K562 (cell line): ENCODE data around the gene NARF. TPM values are rescaled to one million over a fixed set of nuclear protein-coding genes. Genes with fewer than 3 reads are reported as not detected.
A peak's percentile ranks its signal among the peaks of the same experiment; 100 is the strongest.

Source experiments
- ATAC-seq: fragments of 200-7000 bp; cut with Tn5 transposase; 3 replicates; pipeline ENCODE4 v1.9.1; 2020; ENCODE audit warnings: moderate library complexity
- BruUV-seq: library from RNA; stranded (reverse); fragments of 400-500 nt; replicated peaks from 2 replicates; lab custom pipeline; 2021; lab: Mats Ljungman, UMichigan
- CTCF ChIA-PET: fragments of 300-600 bp; formaldehyde crosslinking; extraction: SDS; loops from one replicate; lab custom pipeline; 2021; ENCODE audit warnings: low intra/inter-chr PET ratio; lab: Yijun Ruan, JAX
- POLR2A ChIA-PET: fragments of 300-600, 350-650 bp; sonication (Branson Sonifier 250); formaldehyde crosslinking; extraction: SDS; loops from one replicate; lab custom pipeline; 2021; ENCODE audit warnings: antibody characterized with exemption, inconsistent platforms; lab: Yijun Ruan, JAX
- DNase-seq, 4 experiments: peaks; one replicate each; pipeline versions ENCODE4 v3.0.0 to v3.0.0-alpha.2; 2011 to 2018; ENCODE audit warnings: low spot score in 3 of 4, mixed read lengths in 3 of 4; ENCODE audit errors: extremely low read depth in 1 of 4
- FAIRE-seq: peaks from 2 replicates; lab custom pipeline; 2011; peaks lifted over from hg19 to GRCh38; lab: Jason Lieb, UNC
- H2AFZ ChIP-seq: 2 replicates; pipeline ENCODE4 v1.6.0; 2011; ENCODE audit warnings: low read depth, low read length, control low read depth, inconsistent platforms
- H3K27ac ChIP-seq: fragments of 200-600 bp; 3 replicates; pipeline ENCODE4 v1.8.0; 2011; ENCODE audit warnings: low read depth, mild to moderate bottlenecking, control low read depth, inconsistent platforms, low read length, moderate library complexity, mixed read lengths; ENCODE audit errors: extremely low read depth
- H3K27me3 ChIP-seq, 2 experiments: fragments of 300-600 bp in 1 of 2; 2 replicates in 1 of 2; 3 replicates in 1 of 2; pipeline versions ENCODE4 v1.6.0 to v1.8.0; 2011; ENCODE audit warnings: inconsistent platforms in 2 of 2, low read length in 2 of 2, mild to moderate bottlenecking in 1 of 2, mixed read lengths in 1 of 2, moderate library complexity in 1 of 2; ENCODE audit not compliant: control insufficient read depth in 2 of 2, insufficient read depth in 2 of 2
- H3K36me3 ChIP-seq: fragments of 300-600 bp; 3 replicates; pipeline ENCODE4 v1.8.0; 2011; ENCODE audit warnings: mild to moderate bottlenecking, low read length, inconsistent platforms; ENCODE audit not compliant: control insufficient read depth, insufficient read depth
- H3K4me1 ChIP-seq, 2 experiments: fragments of 200-600 bp in 1 of 2; replicated peaks in 1 of 2; 2 replicates in 1 of 2; 3 replicates in 1 of 2; pipeline versions ENCODE4 v1.5.1 to v1.8.0; 2011; ENCODE audit warnings: inconsistent platforms in 2 of 2, low read length in 2 of 2, mild to moderate bottlenecking in 1 of 2, mixed read lengths in 1 of 2, moderate library complexity in 1 of 2; ENCODE audit not compliant: control insufficient read depth in 2 of 2, insufficient read depth in 2 of 2
- H3K4me2 ChIP-seq: 2 replicates; pipeline ENCODE4 v1.6.1; 2011; ENCODE audit warnings: low read length, control low read depth, inconsistent platforms, mixed read lengths; ENCODE audit not compliant: insufficient read depth
- H3K4me3 ChIP-seq: fragments of 200-600 bp; sonication (generic), shearing (Covaris generic); 2 replicates; pipeline ENCODE4 v1.5.1; 2016; ENCODE audit warnings: control low read depth, inconsistent platforms
- H3K79me2 ChIP-seq: fragments of 200-600 bp; 3 replicates; pipeline ENCODE4 v1.8.0; 2011; ENCODE audit warnings: low read length, inconsistent platforms; ENCODE audit not compliant: control insufficient read depth, insufficient read depth
- H3K9ac ChIP-seq, 2 experiments: 2 replicates each; pipeline versions ENCODE4 v1.6.0 to v1.6.1; 2011; ENCODE audit warnings: low read depth in 2 of 2, low read length in 2 of 2, control low read depth in 1 of 2, inconsistent platforms in 1 of 2, mild to moderate bottlenecking in 1 of 2, mixed read lengths in 1 of 2; ENCODE audit not compliant: insufficient read depth in 1 of 2
- H3K9me1 ChIP-seq: one replicate; pipeline ENCODE4 v1.6.0; 2011; ENCODE audit warnings: inconsistent platforms, mild to moderate bottlenecking, low read length, moderate library complexity; ENCODE audit not compliant: control insufficient read depth, insufficient read depth
- H3K9me3 ChIP-seq: replicated peaks from 2 replicates; pipeline ENCODE4 v1.5.1; 2011; ENCODE audit warnings: low read depth, low read length, inconsistent platforms; ENCODE audit not compliant: control insufficient read depth, insufficient read depth
- H4K20me1 ChIP-seq: replicated peaks from 2 replicates; pipeline ENCODE4 v1.6.1; 2011; ENCODE audit warnings: low read length, inconsistent platforms, mixed read lengths; ENCODE audit not compliant: control insufficient read depth, insufficient read depth
- ATF2 ChIP-seq: sonication (generic); formaldehyde crosslinking; IDR thresholded peaks from 2 replicates; pipeline ENCODE4 v1.8.1; 2022; ENCODE audit warnings: missing genetic modification reagents
- BDP1 ChIP-seq: IDR thresholded peaks from 3 replicates; pipeline ENCODE4 v1.6.1; 2011; ENCODE audit not compliant: insufficient read length, insufficient read depth
- BRF2 ChIP-seq: IDR thresholded peaks from 3 replicates; pipeline ENCODE4 v1.6.1; 2011; ENCODE audit warnings: borderline replicate concordance, mild to moderate bottlenecking; ENCODE audit not compliant: insufficient read length, insufficient read depth
- CBX3 ChIP-seq, 2 experiments: IDR thresholded peaks; 1 replicate in 1 of 2; 2 replicates in 1 of 2; pipeline ENCODE4 v1.6.1; 2012; ENCODE audit warnings: inconsistent platforms in 2 of 2, low read length in 2 of 2, borderline replicate concordance in 1 of 2, control low read depth in 1 of 2
- FIP1L1 ChIP-seq: fragments of 200-400 bp; formaldehyde crosslinking; IDR thresholded peaks from 2 replicates; pipeline ENCODE4 v1.6.1; 2018; ENCODE audit warnings: mild to moderate bottlenecking, low read depth, low read length; ENCODE audit not compliant: poor library complexity, severe bottlenecking
- FOXJ2 ChIP-seq: fragments of 200-800 bp; sonication (Bioruptor generic); IDR thresholded peaks from 2 replicates; pipeline ENCODE4 v1.6.1; 2016; ENCODE audit warnings: missing genetic modification characterization, missing compliant biosample characterization
- KLF13 ChIP-seq: fragments of 450-650 bp; IDR thresholded peaks from 2 replicates; pipeline ENCODE4 v1.6.1; 2016; ENCODE audit warnings: missing genetic modification characterization, low read depth, mild to moderate bottlenecking, missing compliant biosample characterization, moderate library complexity, borderline replicate concordance
- MXI1 ChIP-seq: IDR thresholded peaks from 2 replicates; pipeline ENCODE4 v1.6.1; 2011; ENCODE audit warnings: low read depth, mild to moderate bottlenecking, improper control_type of control experiment, low read length
- NFE2 ChIP-seq: IDR thresholded peaks from 2 replicates; pipeline ENCODE4 v1.6.1; 2014; ENCODE audit warnings: antibody characterized with exemption, low read depth
- NR4A1 ChIP-seq, 2 experiments: fragments of 250-450 bp in 1 of 2; fragments of 450-650 bp in 1 of 2; sonication (Bioruptor Pico) in 1 of 2; IDR thresholded peaks; 2 replicates each; pipeline versions ENCODE4 v1.4.0 to v1.6.1; 2016 to 2020; ENCODE audit warnings: mild to moderate bottlenecking in 2 of 2, missing compliant biosample characterization in 1 of 2, missing genetic modification characterization in 1 of 2, moderate library complexity in 1 of 2
- PTBP1 ChIP-seq: fragments of 200-400 bp; formaldehyde crosslinking; IDR thresholded peaks from 2 replicates; pipeline ENCODE4 v1.6.1; 2017; ENCODE audit warnings: low read depth, low read length
- SAP30 ChIP-seq: fragments of 200-600 bp; sonication (generic); IDR thresholded peaks from 2 replicates; pipeline ENCODE4 v1.6.1; 2012; ENCODE audit warnings: borderline replicate concordance, low read depth, mild to moderate bottlenecking, moderate library complexity, low read length, control low read depth, inconsistent platforms; ENCODE audit not compliant: insufficient read depth, poor library complexity, severe bottlenecking
- VEZF1 ChIP-seq: fragments of 200-800 bp; sonication (Bioruptor generic); IDR thresholded peaks from 2 replicates; pipeline ENCODE4 v1.6.1; 2017; ENCODE audit warnings: missing genetic modification characterization, missing compliant biosample characterization
- XRCC4 ChIP-seq: IDR thresholded peaks from one replicate; pipeline ENCODE4 v1.6.1; 2011; ENCODE audit not compliant: insufficient read depth, insufficient read length; ENCODE audit errors: extremely low read depth
- YBX1 ChIP-seq: fragments of 450-650 bp; IDR thresholded peaks from 2 replicates; pipeline ENCODE4 v1.7.1; 2016; ENCODE audit warnings: mild to moderate bottlenecking
- ZFP1 ChIP-seq: fragments of 450-650 bp; formaldehyde crosslinking; IDR thresholded peaks from 2 replicates; pipeline ENCODE4 v1.4.0; 2020; ENCODE audit warnings: mild to moderate bottlenecking, mixed read lengths
- ZNF224 ChIP-seq: sonication (generic); formaldehyde crosslinking; IDR thresholded peaks from 2 replicates; pipeline ENCODE4 v1.8.0; 2022; ENCODE audit warnings: mild to moderate bottlenecking, missing genetic modification reagents
- WGBS: fragments of 100-300 bp; shearing (Covaris generic); methylation state at CpG from one replicate; pipeline ENCODE4 v1.1.6; 2016; ENCODE audit warnings: low coverage, mixed read lengths; ENCODE audit not compliant: insufficient coverage; ENCODE audit errors: missing lambda C conversion rate; 5-methylcytosine and 5-hydroxymethylcytosine counted together
- in situ Hi-C: fragments of 300-500 bp; cut with MboI; formaldehyde crosslinking; loops from 4 replicates; pipeline ENCODE4 v1.15.0; 2018; ENCODE audit warnings: inconsistent platforms, mixed read lengths
- intact Hi-C: fragments of 100-400 bp; cut with micrococcal nuclease; formaldehyde crosslinking; loops from 2 replicates; pipeline ENCODE4 v1.14.2; 2022
- polyA plus RNA-seq, 8 experiments: library from polyadenylated mRNA; depleted of rRNA in 4 of 8; stranded (reverse) in 5 of 8; unstranded in 3 of 8; fragments of >200 nt; fragmentation: Nextera tagmentation in 2 of 8; fragmentation: Illumina TruSeq in 1 of 8; extraction: Ambion mirVana in 2 of 8; extraction: Trizol in 1 of 8; gene quantifications; 2 replicates each; pipeline versions ENCODE4 v1.2.1 to v1.2.3, GENCODE V29; 2011 to 2014; ENCODE audit warnings: inconsistent platforms in 1 of 8, missing spikeins in 1 of 8
- total RNA-seq, 7 experiments: library from RNA; depleted of rRNA in 6 of 7; stranded (reverse); fragments of >200 nt in 6 of 7; fragmentation: Illumina TruSeq in 2 of 7; extraction: Trizol in 2 of 7; gene quantifications; 2 replicates each; pipeline versions ENCODE4 v1.2.1 to v1.2.3, GENCODE V29; 2011 to 2021; ENCODE audit warnings: low replicate concordance in 1 of 7

Gene NARF
- total and polyA plus RNA-seq, 9 of the 15 experiments (the other 6 are each of a cell fraction or from before 2014, with no cell fraction given), result 60.4 to 423 (median 132) TPM

- Histone ChIP-seq H3K4me1 (peaks cover 56 to 68% of the 10 kb centered on the region in 2 experiments), H3K27ac (peak overlapping the region; percentile 83), H3K27me3 (no peaks in the 10 kb centered on the region; a peak in 1 of 5 replicates), H3K79me2 (peaks cover 80% of the 10 kb centered on the region), H3K36me3 (peaks cover 70% of the 10 kb centered on the region), H3K9me3 (no peaks in the 10 kb centered on the region), H3K4me2 (peak overlapping the region; percentile 79), H3K9ac (peak overlapping the region; percentile 54 to 87), H2AFZ (no peak overlapping the region), H3K4me3 (peak overlapping the region; percentile 2; the same call in 1 of the 2 replicates), H3K9me1 (peaks cover 6% of the 10 kb centered on the region), H4K20me1 (no peaks in the 10 kb centered on the region)
- ChIA-PET POLR2A (interaction anchor here (0.6 to 1.5 kb wide), 7 partner anchors 13 to 134 kb away, joined by 3 to 5 read pairs (median 4); no protein-coding TSS in a partner anchor), CTCF (no interaction called here)
- peak; percentile 97 for FAIRE-seq
- intact Hi-C loops (no loop called here), in situ Hi-C loops (no loop called here)
- no TSS peak for BruUV-seq
- peak; percentile 72 to 98 (median 86) for DNase-seq
- ATAC-seq, result peak; percentile 72
- WGBS, result 0% methylated on average over 10 of the region's 10 CpGs
- peak; percentile 44 for TF ChIP-seq SAP30
- no peak for TF ChIP-seq NR4A1 (CRISPR knock-in tag; IDR thresholded peaks at IDR 0.05)
- TF ChIP-seq NR4A1 (tag; IDR thresholded peaks at IDR 0.05), result peak; percentile 75; the same call in 1 of the 2 replicates
- no peak for TF ChIP-seq FIP1L1
- no peak for TF ChIP-seq ZNF224 (CRISPR knock-in tag)
- no peak for TF ChIP-seq ZFP1 (CRISPR knock-in tag)
- no peak for TF ChIP-seq BRF2
- TF ChIP-seq XRCC4, result no peak
- TF ChIP-seq CBX3 (IDR thresholded peaks at IDR 0.05; ENCODE audit: borderline replicate concordance in 1 of 2, low read length in 2 of 2), result peak in 1 of 2 experiments; percentile 76; a peak in 2 of 3 replicates
- peak; percentile 92 for TF ChIP-seq FOXJ2
- TF ChIP-seq MXI1, result no peak
- peak; percentile 11; the same call in 1 of the 2 replicates for TF ChIP-seq KLF13
- TF ChIP-seq YBX1, result no peak
- 0 out of 2 replicates have a peak, but pooled peaks have one; percentile 10 for TF ChIP-seq PTBP1
- TF ChIP-seq VEZF1 (CRISPR knock-in tag), result peak; percentile 84
- TF ChIP-seq BDP1, result no peak
- no peak for TF ChIP-seq ATF2
- peak; percentile 52; the same call in 1 of the 2 replicates for TF ChIP-seq NFE2
These were observed 3.4 kb downstream of the NARF start for GRCh38 chr17:82461827-82462524.
